Stomach (tissue), 4 donors: Measurements from ENCODE around the gene MAP3K3.

Experiments used
- CTCF ChIP-seq, 7 experiments: fragments of 450-650 bp in 4 of 7; fragments of 200-600 bp in 3 of 7; sonication (generic) in 3 of 7; IDR thresholded peaks; one replicate each; pipeline ENCODE4 v1.5.1; 2016 to 2019; ENCODE audit warnings: antibody characterized with exemption in 7 of 7, control low read depth in 2 of 7, mild to moderate bottlenecking in 1 of 7
- POLR2AphosphoS5 ChIP-seq, 3 donors: sonication (generic); formaldehyde crosslinking; IDR thresholded peaks; one replicate each; pipeline ENCODE4 v1.6.1; 2016; ENCODE audit warnings: antibody characterized with exemption in 3 of 3

- TF ChIP-seq CTCF (IDR thresholded peaks at IDR 0.05) (no peak), POLR2AphosphoS5 (IDR thresholded peaks at IDR 0.05) (no peak)
Measured at GRCh38 chr17:63631062-63631461, 8.8 kb downstream of the MAP3K3 start.
